Activated gamma-delta T cell treated with anti-CD3 and anti-CD28 coated beads, Interleukin-2, amount 50 U/mL, for 16 hours (primary cell): ENCODE measurements around the gene SLC51A.

Experiments
- DNase-seq: peaks from one replicate; pipeline ENCODE4 v3.0.0-alpha.2; 2020; ENCODE audit warnings: low read depth

SLC51A gene

GRCh38 chr3:196216681-196217211 lies 412 bp downstream of the SLC51A start:
- no peak for DNase-seq

GRCh38 chr3:196217307-196218154 lies 1.2 kb downstream of the SLC51A start:
- no peak for DNase-seq

- DNase-seq, result no peak
Measured at GRCh38 chr3:196218155-196218712, 1.9 kb downstream of the SLC51A start.

GRCh38 chr3:196219194-196219969 lies 3.0 kb downstream of the SLC51A start:
- DNase-seq, result peak; percentile 29

GRCh38 chr3:196219970-196220311 lies 3.6 kb downstream of the SLC51A start:
- no peak for DNase-seq

GRCh38 chr3:196220587-196220986 lies 4.3 kb downstream of the SLC51A start:
- no peak for DNase-seq

DNA sequence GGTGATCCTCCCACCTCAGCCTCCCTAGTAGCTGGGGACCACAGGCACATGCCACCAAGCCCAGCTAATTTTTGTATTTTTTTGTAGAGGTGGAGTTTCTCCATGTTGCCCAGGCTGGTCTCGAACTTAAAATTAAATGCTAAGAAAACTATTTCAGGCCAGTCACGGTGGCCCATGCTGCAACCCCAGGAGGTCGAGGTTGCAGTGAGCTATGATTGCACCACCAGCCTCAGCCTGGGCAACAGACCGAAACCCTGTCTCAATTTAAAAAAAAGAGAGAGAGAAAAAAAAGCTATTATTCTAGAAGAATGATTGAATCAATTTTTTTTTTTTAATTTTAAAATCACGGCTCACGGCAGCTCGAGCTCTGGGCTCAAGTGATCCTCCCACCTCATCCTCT lies 4.7 kb downstream of the SLC51A start:
- DNase-seq, result no peak

DNA sequence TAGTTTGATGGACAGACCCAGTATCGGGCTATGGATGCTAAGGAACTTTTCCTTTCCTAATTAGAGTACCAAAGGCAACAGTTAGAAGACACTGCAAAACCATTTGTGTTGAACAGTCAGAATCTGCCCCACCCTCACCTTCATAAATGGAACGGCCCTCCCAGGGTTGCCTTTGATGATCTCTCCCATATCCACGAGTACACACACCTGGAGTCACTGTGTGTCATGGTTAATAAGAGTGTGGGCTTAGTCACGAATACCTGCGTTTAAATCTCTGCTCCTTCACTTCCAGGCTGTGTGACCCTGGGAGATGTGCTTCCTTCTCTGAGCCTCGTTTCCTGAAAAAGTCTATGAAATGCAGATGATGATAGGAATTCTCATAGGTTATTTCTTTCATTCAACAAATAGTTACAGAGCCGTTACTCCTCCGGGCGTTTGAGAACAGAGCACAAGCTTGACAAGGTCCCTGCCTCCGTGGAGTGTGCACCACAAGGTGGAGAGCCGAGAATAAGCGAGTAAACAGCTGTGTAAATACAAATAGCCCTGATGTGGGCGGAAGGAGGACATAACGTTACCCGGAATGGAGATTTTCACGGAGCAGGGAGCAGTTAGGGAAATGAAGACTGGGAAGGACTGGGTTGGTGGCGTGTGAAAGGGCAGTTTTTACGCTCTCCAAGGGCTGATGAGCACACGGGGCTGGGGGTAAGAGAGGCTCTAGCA lies 6.7 kb downstream of the SLC51A start:
- DNase-seq, result no peak

GRCh38 chr3:196225086-196225485 lies 8.8 kb downstream of the SLC51A start:
- DNase-seq, result no peak

DNA sequence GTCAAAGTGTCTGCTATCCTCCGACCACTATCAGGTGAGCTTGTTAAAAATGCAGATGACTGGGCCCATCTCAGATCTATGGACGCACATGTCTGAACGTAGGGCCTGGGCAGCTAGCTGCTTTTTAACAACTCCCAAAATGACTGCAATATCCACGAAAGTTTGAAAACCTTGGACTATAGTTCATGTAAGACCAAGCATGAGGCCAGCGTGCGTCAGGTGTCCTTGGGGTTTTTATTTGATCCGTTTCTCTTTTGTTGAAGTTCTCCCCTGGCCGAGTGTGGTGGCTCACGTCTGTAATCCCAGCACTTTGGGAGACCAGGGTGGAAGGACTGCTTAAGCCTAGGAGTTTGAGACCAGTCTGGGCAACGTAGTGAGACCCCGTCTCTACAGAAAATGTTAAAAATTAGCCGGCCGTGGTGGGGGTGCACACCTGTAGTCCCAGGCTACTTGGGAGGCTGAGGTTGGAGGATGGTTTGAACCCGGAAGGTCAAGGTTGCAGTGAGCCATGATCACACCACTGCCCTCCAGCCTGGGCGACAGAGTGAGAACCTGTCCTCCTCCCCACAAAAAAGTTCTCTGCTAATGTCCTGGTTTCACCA lies 9.5 kb downstream of the SLC51A start:
- no peak for DNase-seq

DNA sequence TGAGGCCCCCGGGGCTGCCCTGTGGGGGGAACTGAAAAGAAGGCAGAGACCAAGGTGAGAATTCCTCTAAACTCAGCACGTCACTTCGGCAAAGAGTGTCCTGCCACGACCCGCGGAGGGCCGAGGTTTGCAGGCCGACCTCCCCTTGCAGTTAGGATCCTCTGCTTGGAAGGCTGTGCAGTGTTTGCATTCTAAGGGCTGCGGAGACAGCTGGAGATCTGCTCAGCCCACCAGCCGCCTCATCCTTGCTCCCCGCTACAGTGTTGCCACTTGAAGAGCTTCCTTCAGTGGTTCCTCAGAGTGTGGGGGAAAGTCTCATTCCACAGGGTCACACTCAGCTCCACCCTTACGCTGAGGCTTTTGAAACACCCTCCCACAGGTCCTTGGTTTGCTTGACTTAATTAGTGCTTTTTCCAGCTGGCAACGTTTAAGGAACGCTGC lies 10.8 kb downstream of the SLC51A start:
- DNase-seq, result no peak

DNA sequence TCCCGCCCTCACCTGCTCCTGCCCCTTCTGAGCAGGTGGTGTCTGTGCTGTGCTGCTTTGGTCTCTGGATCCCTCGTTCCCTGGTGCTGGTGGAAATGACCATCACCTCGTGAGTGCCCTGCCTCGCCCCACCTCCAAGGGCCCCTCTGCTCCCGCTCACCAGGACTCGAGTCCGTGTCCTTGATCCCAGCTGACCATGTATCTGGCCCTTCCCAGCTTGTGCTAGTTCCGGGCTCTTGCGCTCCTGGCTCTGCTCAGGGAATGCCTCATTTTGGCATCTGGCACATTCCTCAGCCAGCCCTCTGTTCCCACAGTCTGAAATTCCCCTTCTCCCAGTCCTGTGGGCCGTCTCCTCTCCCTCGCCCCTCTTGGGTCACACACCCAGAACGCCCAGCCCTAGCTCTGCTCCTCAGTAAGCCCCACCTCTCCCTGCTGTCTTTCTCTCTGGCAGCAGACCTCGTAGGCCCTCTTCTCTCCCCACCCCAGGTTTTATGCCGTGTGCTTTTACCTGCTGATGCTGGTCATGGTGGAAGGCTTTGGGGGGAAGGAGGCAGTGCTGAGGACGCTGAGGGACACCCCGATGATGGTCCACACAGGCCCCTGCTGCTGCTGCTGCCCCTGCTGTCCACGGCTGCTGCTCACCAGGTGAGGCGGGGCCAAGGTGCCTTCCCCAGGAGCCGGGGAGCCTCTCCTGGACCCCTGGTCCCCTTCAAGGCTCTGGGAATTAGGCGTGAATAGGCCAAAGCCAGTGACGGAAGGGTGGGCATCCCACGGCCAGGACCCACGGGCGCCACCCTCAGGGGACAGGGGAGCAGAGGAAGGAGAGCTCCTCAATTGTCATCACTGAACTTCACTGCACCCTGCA lies 11.5 kb downstream of the SLC51A start:
- no peak for DNase-seq

DNA sequence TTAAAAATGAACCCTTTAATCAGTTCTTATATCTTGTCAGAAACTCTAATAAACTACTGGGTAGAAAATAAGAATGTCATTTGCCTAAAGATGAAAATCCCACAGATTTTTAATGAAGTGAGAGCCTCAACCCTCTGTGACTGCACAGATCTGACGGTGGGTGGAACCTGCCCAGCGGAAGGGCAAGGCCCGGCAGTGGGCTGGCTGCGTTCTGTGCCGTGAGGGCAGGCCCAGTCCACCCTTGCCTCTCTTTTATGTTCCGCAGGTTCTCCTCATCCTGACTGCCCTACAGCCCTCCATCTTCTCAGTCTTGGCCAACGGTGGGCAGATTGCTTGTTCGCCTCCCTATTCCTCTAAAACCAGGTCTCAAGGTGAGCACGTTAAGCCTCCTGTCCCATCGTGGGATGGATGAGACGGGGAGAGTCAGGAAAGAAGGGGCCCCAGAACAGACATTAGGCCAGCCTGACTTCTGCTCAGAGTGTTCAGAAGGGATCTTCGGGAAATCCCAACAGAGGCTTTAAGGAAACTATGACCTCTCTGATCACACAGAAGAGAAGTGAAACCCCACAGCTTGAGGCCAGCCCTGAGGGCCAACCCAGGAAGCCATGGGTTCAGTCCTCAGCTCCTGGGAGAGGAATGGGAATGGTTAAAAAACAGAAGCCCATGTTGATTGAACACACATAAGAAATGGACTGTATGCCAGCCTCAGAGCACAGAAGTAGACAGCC lies 16.0 kb downstream of the SLC51A start:
- DNase-seq, result no peak

- DNase-seq, result no peak
Measured at GRCh38 chr3:196232882-196233251, 16.5 kb downstream of the SLC51A start.

DNA sequence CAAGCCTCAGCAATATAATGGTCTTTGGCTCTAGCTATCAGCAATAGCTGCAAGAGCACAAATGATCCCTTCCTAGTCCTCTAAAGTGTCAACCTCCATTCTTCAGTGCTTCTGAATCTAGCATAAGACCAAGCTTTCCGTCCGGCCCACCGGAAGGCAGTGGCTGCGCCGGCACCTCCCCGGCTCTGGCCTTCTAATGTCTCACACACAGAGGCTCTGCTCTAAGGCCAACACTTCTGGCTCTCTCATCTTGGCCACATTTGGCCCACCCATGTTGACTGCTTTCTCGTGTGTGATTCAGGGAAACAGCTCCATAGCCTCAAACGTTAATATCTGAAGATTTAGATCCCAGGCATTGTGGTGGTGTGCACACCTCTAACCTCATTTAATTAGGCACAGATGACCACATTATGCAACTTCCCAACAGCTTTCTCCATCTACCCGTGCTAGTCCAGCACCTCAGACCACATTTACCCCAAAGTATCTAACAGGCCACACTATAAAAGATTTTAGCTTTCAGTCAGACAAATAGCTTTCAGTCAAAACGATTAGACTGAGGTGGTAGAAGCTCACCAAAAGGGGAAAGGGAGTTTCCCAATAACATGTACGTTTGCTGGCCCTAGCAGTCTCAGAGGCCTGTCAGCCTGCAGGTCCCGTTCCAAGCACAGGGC lies 19.3 kb downstream of the SLC51A start:
- no peak for DNase-seq

DNA sequence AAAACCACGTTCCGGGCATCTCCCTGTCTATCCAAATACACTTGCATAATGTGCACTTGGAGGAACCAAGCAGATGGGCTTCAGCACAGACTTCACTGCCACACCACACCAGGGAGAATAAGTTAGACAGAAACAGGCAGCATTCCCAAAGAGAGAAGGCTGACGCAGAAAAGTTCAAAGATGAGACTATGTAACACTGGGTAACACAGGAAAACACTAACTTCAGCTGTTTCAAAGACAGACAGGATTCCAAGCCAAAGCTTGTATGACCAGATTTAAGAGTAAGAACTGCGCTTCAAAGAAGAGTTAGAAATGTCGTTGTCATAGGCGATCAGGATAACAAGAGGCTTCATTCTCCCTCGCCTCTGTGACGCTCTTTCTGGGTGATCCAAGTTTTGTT lies 19.9 kb downstream of the SLC51A start:
- DNase-seq, result no peak

- DNase-seq, result no peak
Measured at GRCh38 chr3:196237203-196237602, 20.9 kb downstream of the SLC51A start.

DNA sequence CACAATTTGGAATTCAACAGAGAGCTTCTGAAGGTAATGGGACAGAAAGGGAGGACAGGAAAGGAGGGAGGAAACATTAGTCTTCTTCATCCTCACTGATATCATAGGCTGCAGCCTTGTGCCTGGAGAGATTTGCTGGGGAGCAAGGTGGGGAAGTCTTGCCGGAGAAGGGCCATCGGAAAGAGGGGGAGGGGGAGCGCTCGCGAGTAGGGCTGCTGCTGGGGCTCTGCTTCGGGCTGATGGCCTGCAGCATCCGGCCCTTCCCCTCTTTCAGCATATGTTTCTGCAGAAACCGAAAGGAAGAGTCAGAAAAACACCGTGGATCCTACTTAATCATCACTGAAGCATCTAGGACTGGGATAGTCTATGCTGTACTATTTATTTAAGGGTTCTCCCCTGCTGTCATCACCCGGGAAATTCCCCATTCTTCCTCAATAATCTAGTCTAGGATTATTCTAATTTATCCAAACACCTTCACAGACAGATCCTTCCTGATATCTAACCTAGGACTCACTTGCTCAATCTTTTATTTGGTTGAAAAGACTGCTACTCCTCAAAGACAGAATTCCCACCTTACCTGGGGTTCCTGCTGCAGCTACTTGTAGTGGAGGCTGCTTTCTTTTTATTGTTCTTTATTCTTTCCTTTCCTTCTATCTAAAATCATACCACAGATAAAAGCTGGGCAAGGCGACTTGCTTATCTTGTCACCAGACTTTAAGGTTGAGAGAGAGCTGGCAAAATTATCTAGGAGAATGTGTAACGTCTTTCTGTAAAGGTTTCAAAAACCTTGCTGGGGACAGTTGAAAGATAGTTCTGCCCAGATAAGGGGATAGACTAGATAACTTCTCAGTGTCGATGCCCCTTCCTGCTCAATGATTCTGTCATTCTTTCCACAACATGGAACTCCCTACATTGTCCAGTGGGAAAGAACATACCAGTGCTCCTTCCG lies 22.6 kb downstream of the SLC51A start:
- DNase-seq, result no peak
